Measurements from ENCODE around the gene BRD4. TPM values are rescaled to one million over a fixed set of nuclear protein-coding genes. Genes with fewer than 3 reads are reported as not detected.

The BRD4 gene
- total and polyA plus RNA-seq, 8 donors, result 10.6 to 113 (median 20.5) TPM

DNA sequence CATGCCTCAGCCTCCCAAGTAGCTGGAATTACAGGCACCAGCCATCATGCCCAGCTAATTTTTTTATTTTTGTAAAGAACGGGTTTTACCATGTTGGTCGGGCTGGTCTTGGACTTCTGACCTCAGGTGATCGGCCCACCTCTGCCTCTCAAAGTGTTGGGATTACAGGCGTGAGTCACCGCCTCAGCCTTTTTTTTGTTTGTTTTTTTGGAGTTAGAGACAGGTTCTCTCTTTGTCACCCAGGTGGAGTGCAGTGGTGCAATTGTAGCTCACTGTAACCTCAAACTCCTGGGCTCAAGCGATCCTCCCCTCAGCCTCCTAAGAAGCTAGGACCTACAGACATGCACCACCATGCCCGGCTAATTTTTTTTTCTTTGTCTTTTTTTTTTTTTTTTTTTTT, 116.0 kb downstream of the BRD4 start:
- H3K36me3 ChIP-seq, result no peaks in the 10 kb centered on the region
- 39 to 81% (median 52%) methylated on average over 7 of the region's 7 CpGs for WGBS, 5 donors
- DNase-seq, result no peak
- intact Hi-C loops (cut with DNase I; ENCODE audit: low total_unique reads), result no loop called here
- no peak overlapping the region for H3K27ac ChIP-seq
- H3K4me1 ChIP-seq, result peaks cover 0 to 3% (median 0%) of the 10 kb centered on the region in 4 donors
- TF ChIP-seq, protein P1, sequence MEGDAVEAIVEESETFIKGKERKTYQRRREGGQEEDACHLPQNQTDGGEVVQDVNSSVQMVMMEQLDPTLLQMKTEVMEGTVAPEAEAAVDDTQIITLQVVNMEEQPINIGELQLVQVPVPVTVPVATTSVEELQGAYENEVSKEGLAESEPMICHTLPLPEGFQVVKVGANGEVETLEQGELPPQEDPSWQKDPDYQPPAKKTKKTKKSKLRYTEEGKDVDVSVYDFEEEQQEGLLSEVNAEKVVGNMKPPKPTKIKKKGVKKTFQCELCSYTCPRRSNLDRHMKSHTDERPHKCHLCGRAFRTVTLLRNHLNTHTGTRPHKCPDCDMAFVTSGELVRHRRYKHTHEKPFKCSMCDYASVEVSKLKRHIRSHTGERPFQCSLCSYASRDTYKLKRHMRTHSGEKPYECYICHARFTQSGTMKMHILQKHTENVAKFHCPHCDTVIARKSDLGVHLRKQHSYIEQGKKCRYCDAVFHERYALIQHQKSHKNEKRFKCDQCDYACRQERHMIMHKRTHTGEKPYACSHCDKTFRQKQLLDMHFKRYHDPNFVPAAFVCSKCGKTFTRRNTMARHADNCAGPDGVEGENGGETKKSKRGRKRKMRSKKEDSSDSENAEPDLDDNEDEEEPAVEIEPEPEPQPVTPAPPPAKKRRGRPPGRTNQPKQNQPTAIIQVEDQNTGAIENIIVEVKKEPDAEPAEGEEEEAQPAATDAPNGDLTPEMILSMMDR (IDR thresholded peaks at IDR 0.05), result no peak
- TF ChIP-seq EP300 (IDR thresholded peaks at IDR 0.05), result no peak
- no peak for TF ChIP-seq POLR2A (IDR thresholded peaks at IDR 0.05)
- H3K27me3 ChIP-seq, result peaks cover 0 to 12% (median 0%) of the 10 kb centered on the region in 3 donors
- no peak overlapping the region for H3K4me3 ChIP-seq
- H3K9me3 ChIP-seq, result no peaks in the 10 kb centered on the region

DNA sequence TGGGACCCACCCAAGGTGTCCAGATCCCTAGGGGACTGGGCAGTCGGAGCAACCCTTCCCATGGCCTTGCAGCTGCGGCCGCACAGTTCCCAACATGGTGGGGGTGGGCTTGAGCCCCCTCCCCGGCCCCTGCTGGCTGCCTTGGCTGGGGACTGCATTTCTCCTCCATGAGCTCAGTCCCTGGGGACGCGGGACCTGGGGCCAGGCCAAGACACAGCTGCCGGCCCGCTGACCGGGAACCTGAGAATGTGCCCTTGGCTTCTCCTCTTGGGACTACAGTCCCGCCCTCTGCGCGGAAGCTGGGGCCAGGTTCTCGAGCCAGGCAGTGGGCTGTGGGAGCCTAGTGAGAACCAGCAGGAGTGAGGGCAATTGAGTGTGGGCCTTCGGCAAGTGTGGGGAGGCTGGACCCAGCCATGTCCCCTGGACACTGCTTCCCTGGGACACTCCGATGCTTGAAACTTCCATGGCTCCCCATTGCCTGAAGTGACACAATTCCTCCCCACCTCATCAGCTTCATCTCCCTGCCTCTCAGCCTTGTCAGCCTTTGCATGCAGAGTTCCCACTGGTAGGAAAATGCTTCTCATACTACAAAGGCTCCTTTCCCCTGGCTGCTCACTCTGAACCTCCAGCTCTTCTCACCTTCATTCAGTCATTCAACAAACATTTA, 118.5 kb downstream of the BRD4 start:
- Histone ChIP-seq H3K27me3 (peaks cover 0 to 12% (median 0%) of the 10 kb centered on the region in 3 donors), H3K4me1 (peaks cover 0 to 3% (median 0%) of the 10 kb centered on the region in 4 donors), H3K36me3 (no peaks in the 10 kb centered on the region), H3K9me3 (no peaks in the 10 kb centered on the region), H3K27ac (peak overlapping the region in 1 of 5 donors; percentile 20), H3K4me3 (no peak overlapping the region)
- TF ChIP-seq EP300 (IDR thresholded peaks at IDR 0.05) (no peak), POLR2AphosphoS5 (IDR thresholded peaks at IDR 0.05) (no peak), POLR2A (IDR thresholded peaks at IDR 0.05) (no peak)
- TF ChIP-seq, protein P1 (IDR thresholded peaks at IDR 0.05), result no peak
- WGBS, 5 donors, result 33 to 77% (median 57%) methylated on average over 4 to 15 of the region's 15 CpGs
- intact Hi-C loops (cut with DNase I; ENCODE audit: low total_unique reads), result no loop called here
- DNase-seq, result peak; percentile 54 to 76

DNA sequence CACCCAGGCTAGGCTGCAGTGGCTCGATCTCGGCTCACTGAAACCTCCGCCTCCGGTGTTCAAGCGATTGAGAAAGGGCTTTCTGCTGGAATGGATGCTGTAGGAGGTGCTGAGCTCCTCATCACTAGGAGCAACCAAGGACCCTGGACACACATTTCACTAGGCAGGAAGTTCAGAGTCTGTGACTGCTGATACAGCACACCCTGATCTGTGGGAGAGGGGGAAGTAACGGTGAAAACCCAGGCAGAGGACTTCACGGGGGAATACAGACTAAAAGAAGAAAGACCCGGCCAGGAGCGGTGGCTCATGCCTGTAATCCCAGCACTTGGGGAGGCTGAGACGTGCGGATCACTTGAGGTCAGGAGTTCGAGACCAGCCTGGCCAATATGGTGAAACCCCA, 119.6 kb downstream of the BRD4 start:
- 88 to 93% (median 91%) methylated on average over 12 of the region's 12 CpGs for WGBS, 5 donors
- intact Hi-C loops (cut with DNase I; ENCODE audit: low total_unique reads), result no loop called here
- Histone ChIP-seq H3K27ac (no peak overlapping the region), H3K4me3 (no peak overlapping the region), H3K36me3 (no peaks in the 10 kb centered on the region), H3K9me3 (no peaks in the 10 kb centered on the region), H3K27me3 (peaks cover 0 to 12% (median 0%) of the 10 kb centered on the region in 3 donors), H3K4me1 (peaks cover 0 to 3% (median 0%) of the 10 kb centered on the region in 4 donors)
- no peak for DNase-seq
- TF ChIP-seq, protein P1 (IDR thresholded peaks at IDR 0.05), result no peak
- TF ChIP-seq POLR2A (IDR thresholded peaks at IDR 0.05) (no peak), EP300 (IDR thresholded peaks at IDR 0.05) (no peak), POLR2AphosphoS5 (IDR thresholded peaks at IDR 0.05) (no peak)

DNA sequence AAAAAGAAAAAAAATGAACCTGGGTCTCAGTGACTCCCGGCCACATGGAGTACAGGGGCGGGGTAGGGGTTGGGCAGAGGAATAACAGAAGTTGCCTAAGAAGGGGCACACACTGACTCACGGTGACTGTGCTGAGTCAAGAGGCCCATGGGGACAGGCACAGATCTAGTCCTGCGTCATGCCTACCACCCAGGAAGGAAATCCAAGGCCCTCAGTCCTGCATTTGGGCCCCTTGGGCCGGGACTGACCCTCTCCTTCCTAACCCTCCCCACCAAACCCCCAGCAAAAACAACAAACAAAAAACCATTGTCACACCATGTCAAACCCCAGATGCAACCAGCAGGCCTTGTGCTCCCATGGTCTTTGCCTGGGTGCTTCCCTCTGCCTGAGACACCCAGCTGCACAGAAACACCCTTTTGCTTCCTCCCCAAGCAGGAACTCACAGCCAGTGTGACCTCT, 122.0 kb downstream of the BRD4 start:
- Histone ChIP-seq H3K27me3 (peaks cover 0 to 12% (median 0%) of the 10 kb centered on the region in 3 donors), H3K9me3 (no peaks in the 10 kb centered on the region), H3K36me3 (no peaks in the 10 kb centered on the region), H3K4me1 (peaks cover 0 to 3% (median 0%) of the 10 kb centered on the region in 4 donors), H3K27ac (peak overlapping the region in 3 of 5 donors; percentile 13 to 64 (median 38)), H3K4me3 (no peak overlapping the region)
- 64 to 78% (median 71%) methylated on average over 5 of the region's 5 CpGs for WGBS, 5 donors
- no peak for DNase-seq
- intact Hi-C loops (cut with DNase I; ENCODE audit: low total_unique reads), result no loop called here
- no peak for TF ChIP-seq POLR2A (IDR thresholded peaks at IDR 0.05)

All from stomach (tissue), 9 donors.